HS-27A (cell line): ENCODE data around the gene DDA1.
"Not testable (repeated sequence)": the region's sequence is repeated elsewhere in the genome, so short reads cannot be mapped to it uniquely, and the experiment has no call there.

Experiments
- DNase-seq: peaks from one replicate; pipeline ENCODE4 v3.0.0-alpha.2; 2012; ENCODE audit warnings: low read depth, missing footprints

DDA1 gene

DNA sequence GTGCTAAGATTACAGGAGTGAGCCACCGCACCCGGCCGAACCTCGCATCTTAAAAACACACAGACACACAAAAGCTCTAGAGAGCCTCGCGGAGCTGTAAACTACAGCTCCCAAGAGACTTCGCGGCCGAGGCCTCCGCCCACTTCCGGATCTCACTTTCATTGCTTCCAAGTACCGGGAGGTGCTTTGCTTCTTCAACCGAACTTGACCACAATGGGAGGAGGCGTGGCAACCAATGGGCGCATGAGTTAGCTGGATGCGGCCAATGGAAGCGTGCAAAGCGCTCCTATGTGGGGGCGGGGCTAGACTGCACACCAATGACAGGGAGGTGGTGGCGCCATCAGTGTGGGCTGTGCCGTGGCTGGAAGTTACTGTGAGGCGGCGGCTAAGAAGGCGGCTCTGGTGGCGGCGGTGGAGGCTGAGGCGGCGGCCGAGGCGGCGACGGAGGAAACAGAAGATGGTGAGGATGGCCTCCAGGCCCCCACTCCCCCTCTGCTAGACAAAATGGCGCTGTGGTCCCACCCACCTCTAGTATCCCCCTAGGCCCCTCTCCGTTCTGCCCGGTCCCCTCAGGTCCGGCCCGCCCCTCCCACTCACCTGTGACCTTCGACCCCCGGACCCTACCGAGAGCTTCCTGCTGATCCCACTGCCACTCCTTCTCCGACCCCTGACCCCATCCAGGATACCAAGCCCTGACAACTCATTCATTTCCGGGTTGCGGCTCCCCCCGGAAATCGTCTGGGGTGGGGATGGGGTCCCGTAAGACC, at the start of gene DDA1:
Gene DDA1, plus strand, starts transcription at position 366 of the 767 bp plus-strand sequence. Its CDS starts 92 bp downstream, at position 458.
- DNase-seq, result peak; percentile 97

DNA sequence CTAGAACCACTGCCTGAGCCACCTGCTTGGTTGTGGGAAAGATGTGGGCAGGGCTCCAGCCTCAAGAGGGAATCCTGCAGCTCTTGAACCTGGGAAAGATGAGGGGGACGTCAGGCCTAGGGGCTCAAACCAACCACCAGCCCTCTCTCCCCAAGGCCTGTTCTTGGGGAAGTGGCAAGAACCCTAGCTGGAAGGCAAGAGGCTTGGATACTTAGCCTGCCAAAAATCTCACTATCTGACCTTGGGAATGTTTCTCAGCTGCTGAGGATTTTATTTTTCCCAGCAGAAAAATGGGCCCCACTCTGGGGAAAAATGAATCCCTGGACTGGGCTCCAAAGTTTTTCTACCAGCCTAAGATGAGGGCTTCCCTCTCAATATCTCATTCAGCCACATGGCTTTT, 49.4 kb upstream of the DDA1 start:
- no peak for DNase-seq

DNA sequence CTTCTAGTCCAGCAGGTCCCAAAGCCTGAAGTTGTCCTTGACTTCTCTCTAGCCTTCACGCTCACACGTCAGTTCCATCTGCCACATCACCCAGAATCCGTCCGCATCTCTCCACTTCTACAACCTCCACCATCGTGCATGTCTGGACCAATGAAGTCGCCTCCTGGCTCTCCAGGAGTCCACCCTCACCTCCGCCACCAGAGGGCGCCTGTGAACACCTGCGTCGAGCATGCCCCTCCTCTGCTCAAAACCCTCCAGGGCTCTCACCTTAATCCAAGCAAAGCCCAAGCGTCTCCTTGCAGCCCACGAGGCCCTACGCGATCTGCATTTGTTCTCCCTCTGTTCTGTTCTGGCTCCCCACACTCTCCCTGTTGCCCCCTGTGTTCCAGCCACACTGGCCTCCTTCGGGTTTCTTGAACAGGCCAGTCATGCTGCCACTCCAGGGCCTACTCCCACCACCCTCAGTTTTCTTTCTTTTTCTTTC, 48.5 kb upstream of the DDA1 start:
- DNase-seq, result no peak

DNA sequence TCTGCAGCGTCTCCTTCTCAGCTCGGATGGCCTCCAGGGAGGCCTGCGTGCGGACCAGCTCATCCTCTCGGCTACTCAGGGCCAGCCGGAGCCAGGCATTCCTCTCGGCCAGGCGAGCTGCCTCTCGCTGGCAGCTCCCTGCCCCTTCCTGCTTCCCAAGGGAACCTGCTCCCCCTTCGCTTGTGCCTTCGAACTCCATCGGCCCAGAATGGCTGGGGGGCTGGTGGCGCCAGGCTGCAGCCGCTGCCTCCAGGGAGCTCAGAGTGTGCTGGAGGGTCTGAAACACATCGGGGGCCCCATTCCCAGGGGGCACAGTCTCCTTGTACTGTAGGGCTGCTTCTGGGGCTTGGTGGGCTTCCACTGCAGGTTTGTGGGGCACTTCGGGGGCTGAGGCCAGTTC, 46.8 kb upstream of the DDA1 start:
- no peak for DNase-seq

DNA sequence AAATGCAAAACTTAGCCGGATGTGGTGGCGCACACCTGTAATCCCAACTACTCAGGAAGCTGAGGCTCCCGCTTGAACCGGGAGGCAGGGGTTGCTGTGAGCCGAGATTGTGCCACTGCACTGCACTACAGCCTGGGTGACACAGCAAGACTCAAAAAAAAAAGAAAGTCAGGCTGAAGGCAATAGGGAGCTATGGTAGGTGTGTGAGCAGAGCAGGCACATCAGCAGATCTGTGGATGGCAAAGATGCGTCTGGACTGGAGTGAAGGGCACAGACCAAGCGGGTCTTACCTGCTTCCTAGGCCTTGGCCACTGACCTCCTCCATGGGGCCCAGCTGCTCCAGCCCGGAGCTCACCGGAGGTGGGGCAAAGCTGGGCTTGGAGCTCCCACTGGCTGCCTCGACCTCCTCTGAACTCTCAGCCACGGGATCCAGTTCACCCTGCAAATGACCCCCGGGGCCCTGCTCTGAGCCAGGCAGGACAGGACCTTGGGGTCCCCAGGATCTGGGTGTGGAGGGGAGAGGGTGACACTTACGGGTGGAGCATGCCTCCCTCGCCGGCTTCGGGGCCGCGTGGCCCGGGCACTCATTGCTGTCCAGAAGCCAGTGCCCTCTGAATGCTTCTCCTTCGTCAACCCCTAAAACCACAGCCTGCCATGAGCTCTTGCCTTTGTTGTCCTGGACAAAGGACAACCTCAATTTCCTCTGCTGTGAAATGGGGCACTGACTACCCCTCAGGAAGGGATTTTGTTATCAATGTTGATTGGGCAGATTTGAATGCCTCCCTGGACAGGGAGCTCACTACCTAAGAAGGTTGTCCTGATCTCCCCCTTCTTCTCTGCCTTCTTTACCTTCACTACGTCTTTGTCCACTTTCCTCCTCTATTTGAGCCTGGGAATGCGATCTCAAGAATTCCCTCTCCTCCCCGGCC, 45.4 kb upstream of the DDA1 start:
- no peak for DNase-seq

DNA sequence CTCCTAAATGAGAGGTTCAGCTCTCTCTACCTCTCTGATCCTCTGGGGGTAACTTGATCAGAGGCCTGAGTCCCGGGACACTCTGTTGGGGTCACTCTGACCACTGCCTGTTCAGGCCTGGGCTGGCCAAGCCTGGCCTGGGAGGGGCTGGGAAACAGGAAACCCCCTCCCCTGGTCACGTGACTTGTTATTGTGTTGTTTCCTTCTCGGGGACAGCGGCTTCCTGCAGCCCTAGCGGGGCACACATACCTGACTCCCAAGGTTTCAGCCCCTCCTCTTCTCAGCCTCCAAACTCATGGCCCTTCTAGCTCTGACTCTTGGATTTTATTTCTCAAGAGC, 44.8 kb upstream of the DDA1 start, which contains the start of gene USHBP1:
Gene USHBP1, minus strand, starts transcription at position 105 of the 339 bp plus-strand sequence. CDS start 446 bp downstream, outside the sequence.
- DNase-seq, result no peak

DNA sequence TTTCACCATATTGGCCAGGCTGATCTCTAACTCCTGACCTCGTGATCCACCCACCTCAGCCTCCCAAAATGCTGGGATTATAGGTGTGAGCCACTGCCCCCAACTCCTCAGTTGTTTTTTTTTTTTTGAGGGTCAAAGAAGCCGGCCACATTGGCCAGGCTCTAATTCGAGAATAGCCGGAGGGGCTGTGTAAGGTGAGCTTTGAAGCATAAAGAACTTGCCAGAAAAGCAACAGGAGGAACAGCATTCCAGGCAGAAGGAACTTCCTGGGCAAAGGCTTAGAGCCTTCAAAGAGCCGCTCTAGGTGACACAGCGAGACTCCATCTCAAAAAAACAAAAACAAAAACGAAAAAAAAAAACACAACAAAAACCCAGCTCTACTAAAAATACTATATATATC, 43.3 kb upstream of the DDA1 start:
- DNase-seq, result no peak

DNA sequence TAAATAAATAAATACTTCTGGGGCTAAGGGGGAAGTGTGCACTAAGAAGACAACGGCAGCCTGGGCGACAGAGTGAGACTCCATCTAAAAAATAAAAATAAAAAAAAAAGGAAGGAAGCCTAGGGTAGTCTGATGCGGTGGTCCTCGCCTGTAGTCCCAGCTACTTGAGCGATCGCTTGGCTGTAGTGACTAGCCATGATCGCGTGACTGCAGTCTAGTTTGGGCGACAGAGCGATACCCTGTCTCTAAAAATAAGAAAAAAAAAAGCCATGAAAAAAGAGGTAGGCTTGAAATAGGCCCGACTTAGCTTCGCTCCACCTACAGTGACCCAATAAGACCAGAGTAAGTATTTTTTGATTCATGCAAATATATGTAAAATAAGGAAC, 42.8 kb upstream of the DDA1 start:
- no peak for DNase-seq

DNA sequence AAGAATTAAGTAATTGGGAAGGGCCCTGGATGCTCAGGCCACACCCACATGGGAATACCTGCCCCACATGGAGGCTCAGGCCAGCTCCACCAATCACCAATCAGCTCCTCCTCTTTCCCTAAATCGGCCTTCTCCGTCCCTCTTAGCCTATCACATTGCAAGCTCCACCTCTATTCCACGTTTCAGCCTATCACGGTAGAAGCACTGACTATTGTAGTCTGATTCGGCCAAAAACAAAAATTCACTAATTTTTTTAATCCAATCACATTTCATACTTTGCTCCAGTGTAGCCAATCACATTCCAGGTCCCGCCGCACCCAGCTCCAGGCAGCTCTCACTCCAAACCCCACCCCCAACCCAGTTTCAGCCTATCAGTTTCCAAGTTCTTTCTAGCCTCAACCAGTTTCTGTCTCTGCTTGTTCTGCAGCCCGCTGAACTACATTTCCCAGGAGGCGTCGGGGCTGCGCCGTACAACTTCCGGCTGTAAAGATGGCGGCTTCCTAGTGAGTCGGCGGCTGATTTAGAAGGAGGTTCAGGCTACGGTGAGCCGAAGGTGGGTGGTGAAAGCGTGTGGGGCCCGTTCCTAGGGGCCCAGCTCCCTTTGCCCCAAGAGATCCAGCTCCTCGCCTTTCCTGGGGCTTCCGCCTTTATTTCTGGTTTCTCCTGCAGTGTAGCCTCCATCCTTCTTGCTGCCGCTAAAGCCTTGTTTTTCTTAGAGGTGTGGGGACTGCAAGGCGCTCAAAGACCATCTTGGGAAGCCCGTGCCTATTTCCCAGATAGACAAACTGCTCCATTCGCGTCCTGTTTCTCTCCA, 42.2 kb upstream of the DDA1 start, which contains the start of gene BABAM1:
Gene BABAM1, plus strand, starts transcription at position 469 of the 814 bp plus-strand sequence. CDS start 1,364 bp downstream, outside the sequence.
- peak; percentile 93 for DNase-seq

DNA sequence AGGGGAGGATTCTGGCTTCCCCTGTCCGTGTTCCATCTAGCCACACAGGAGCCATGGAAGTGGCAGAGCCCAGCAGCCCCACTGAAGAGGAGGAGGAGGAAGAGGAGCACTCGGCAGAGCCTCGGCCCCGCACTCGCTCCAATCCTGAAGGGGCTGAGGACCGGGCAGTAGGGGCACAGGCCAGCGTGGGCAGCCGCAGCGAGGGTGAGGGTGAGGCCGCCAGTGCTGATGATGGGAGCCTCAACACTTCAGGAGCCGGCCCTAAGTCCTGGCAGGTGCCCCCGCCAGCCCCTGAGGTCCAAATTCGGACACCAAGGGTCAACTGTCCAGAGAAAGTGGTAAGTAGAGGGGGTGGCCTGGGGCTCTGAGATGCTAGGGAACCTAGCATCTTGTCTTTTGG, 40.6 kb upstream of the DDA1 start:
- DNase-seq, result no peak

DNA sequence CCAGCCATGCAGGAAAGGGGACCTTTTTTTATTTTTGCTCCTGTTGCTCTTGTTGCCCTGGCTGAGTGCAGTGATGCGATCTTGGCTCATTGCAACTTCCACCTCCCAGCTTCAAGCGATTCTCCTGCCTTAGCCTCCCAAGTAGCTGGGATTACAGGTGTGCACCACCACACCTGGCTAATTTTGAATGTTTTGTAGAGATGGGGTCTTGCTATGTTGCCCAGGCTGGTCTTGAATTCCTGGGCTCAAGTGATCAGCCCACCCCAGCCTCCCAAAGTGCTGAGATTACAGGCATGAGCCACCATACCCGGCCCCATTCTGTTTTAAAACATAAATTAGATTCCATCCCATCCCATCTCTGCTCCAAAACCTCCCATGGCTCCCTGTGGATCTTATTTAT, 34.5 kb upstream of the DDA1 start:
- not testable (repeated sequence) for DNase-seq

DNA sequence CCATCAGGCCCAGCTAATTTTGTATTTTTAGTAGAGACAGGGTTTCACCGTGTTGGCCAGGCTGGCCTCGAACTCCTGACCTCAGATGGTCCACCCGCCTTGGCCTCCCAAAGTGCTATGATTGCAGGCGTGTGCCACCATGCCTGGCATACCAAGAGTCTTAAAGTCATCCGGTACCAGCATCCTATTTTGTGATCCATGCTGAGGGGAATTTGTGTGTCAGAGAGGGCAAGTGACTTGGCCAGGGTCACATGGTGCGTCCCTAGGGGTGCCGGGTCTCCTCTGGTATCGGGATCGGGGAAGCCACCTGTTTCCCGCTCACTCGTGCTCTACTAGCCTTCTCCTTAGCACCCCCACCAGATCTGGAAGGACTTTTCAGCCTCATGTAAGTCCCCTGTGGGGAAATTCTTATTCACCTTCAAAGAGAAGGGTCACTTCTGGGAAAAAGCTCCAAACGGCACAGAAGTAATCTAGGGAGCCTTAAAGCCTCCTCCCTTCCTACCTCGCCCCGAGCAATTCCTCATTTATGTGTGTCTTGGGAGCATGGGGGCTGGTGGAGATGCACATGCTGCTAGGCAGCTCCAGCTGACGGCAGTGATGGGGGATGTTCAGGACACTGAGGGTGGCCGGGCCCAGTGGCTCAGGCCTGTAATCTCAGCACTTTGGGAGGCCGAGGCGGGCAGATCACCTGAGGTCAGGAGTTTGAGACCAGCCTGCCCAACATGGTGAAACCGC, 33.8 kb upstream of the DDA1 start:
- no peak for DNase-seq

DNA sequence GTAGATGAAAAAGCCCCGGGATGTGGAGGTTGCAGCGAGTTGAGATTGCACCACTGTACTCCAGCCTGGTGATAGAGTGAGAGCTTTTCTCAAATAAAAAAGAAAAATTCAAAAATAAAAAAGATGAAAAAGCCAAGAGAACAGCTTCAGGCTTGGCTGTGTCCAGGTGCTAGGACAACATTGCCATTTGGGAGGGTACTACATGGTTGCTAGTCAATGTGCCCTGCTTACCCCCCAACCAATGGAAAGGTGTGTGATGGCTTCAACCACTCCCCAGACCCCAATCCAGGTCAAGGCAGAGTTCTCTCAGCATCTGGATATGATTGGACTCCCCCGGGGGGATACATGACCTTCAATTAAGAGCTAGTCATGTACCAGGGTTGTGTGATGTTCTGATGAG, 29.9 kb upstream of the DDA1 start:
- DNase-seq, result no peak

DNA sequence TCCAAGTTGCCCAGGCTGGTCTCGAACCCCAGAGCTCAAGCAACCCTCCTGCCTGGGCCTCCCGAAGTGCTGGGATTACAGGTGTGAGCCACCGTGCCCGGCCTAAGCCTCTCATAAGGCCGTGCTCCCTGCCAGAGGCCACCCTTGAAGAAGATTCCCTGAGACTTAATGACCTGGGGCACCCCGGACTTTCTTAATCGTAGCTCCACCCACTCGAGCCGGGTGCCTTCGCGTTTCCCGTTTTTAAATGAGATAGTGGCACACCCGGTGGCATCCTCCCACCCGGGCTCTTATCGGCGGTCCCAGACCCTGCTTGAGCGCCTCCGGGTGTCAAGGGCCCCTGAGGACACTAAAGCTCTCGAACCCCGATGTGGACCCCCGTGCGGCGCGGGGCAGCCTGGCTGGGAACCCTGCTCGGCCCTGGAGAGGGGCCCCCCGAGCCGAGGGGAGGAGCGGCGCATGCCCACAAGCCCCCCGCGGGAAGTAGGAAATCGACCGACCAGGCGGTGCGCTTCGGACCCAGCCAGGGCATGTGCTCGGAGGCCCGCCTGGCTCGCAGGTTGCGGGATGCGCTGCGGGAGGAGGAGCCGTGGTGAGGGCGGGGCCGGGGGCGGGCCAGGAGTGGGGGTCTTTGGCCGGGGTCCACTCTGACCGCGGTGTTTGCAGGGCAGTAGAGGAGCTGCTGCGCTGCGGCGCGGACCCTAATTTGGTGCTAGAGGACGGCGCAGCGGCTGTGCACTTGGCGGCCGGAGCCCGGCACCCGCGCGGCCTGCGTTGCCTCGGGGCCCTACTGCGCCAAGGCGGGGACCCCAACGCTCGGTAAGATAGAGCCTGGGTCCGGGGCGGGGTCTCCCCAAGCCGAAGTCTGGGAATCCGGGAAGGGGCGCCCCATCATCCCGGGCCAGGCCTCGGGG, 27.7 kb upstream of the DDA1 start, which contains the start of gene ANKLE1:
Gene ANKLE1, plus strand, starts transcription at position 511 of the 914 bp plus-strand sequence. Its CDS starts 20 bp downstream, at position 531.
- no peak for DNase-seq

DNA sequence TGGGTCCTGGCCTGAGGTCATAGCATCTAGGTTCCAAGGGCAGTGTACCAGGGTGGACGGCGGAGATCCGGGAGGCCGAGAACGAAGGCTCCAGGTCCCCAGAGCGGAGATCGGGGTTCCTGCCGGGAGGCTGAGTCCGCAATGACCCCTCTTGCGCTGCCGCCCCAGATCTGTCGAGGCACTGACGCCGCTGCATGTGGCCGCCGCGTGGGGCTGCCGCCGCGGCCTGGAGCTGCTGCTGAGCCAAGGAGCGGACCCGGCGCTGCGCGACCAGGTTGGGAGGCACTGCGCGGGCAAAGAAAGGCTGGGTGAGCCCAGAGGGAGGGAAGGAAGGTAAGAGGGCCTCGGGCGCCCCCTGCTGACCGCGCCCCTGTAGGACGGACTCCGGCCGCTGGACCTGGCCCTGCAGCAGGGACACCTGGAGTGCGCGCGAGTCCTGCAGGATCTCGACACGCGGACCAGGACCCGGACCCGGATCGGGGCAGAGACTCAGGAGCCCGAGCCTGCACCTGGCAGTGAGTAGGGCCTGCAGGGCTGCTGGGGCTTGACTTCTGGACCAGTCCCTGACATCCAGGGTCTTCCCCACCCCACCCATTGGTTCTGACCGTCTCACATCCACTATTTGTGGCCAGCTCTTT, 26.8 kb upstream of the DDA1 start:
- DNase-seq, result no peak

DNA sequence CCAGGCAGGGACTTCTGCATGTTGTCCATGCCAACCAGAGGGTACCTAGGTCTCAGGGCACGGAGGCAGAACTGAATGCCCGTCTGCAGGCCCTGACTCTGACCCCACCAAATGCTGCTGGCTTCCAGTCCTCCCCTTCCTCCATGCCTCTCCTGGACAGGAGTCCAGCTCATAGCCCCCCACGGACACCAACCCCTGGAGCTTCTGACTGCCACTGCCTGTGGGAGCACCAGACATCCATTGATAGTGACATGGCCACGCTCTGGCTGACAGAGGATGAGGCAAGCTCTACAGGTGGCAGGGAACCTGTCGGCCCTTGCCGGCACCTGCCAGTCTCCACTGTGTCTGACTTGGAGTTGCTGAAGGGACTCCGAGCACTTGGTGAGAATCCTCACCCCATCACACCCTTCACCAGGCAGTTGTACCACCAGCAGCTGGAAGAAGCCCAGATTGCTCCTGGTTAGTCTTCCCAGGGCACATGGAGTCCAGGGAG, 25.8 kb upstream of the DDA1 start:
- DNase-seq, result no peak

DNA sequence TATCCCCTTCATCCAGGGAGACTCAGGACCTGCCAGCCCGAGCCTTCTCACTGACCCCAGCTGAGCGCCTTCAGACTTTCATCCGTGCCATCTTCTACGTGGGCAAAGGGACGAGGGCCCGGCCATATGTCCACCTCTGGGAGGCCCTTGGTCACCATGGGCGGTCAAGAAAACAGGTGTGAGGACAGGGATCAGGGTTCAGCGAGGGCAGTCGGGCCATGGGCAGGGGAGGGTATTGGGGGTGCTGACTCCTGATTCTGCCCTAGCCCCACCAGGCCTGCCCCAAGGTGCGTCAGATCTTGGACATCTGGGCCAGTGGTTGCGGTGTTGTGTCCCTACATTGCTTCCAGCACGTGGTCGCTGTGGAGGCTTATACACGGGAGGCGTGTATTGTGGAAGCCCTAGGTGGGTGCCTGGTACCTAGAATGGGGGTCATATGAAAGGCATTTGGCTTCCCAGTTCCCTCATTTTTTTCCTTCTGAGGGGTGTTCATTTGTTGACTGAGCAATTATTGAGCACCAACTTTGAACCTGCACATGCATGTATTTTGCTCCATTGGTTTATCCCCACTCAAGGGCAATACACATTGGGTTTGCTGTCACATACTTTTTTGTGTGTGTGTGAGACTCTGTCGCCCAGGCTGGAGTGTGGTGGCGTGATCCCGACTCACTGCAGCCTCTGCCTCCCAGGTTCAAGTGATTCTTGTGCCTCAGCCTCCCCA, 23.8 kb upstream of the DDA1 start:
- no peak for DNase-seq

DNA sequence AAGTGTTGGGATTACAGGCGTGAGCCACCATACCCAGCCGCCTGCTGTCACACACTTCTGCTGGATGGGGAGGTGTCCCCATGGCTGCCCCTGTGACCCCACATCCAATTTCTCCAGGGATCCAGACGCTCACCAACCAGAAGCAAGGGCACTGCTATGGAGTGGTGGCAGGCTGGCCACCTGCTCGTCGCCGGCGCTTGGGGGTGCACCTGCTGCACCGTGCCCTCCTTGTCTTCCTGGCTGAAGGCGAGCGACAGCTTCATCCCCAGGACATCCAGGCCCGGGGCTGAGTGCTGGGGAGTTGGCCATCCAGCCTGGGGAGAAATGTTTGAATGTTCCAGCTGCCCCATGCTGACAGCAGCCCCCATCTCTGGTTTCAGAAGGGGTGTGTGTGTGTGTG, 23.1 kb upstream of the DDA1 start:
- DNase-seq, result no peak

DNA sequence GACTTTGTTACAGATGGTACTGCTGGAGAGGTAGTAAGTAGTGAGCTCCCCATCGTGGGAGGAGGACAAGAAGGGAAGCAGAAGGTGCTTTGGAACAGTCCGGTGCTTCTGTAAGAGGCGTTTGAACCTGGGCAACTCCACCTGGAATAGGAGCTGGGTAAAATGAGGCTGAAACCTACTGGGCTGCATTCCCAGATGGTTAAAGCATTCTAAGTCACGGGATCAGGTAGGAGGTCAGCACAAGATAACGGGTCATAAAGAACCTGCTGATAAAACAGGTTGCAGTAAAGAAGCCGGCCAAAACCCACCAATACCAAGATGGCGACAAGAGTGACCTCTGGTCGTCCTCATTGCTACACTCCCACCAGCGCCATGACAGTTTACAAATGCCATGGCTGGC, 22.6 kb upstream of the DDA1 start:
- no peak for DNase-seq
